Neural progenitor cell (in vitro differentiated cells): ENCODE results near the gene KDELR3. TPM values are rescaled to one million over a fixed set of nuclear protein-coding genes. Genes with fewer than 3 reads are reported as not detected.

Experiments used
- DNase-seq: peaks from one replicate; pipeline ENCODE4 v3.0.0-alpha.2; 2016; ENCODE audit warnings: low spot score
- H2AFZ ChIP-seq: fragments of 200-600 bp; sonication (generic); replicated peaks from 2 replicates; pipeline ENCODE4 v1.6.1; 2016; ENCODE audit warnings: antibody characterized with exemption
- H3F3A ChIP-seq: fragments of 200-600 bp; sonication (generic); 2 replicates; pipeline ENCODE4 v1.6.1; 2016; ENCODE audit warnings: antibody characterized with exemption, low read depth
- H3K27ac ChIP-seq: fragments of 200-600 bp; sonication (generic); 2 replicates; pipeline ENCODE4 v1.5.1; 2016; ENCODE audit warnings: mild to moderate bottlenecking
- H3K27me3 ChIP-seq: fragments of 200-600 bp; sonication (generic); 2 replicates; pipeline ENCODE4 v1.6.1; 2016; ENCODE audit warnings: mild to moderate bottlenecking, moderate library complexity
- H3K36me3 ChIP-seq: fragments of 200-600 bp; sonication (generic); 2 replicates; pipeline ENCODE4 v1.5.1; 2016
- H3K4me1 ChIP-seq: fragments of 200-600 bp; sonication (generic); 2 replicates; pipeline ENCODE4 v1.6.1; 2016; ENCODE audit warnings: mixed run types
- H3K4me2 ChIP-seq: fragments of 200-600 bp; sonication (generic); 2 replicates; pipeline ENCODE4 v1.6.1; 2016
- H3K4me3 ChIP-seq: fragments of 200-600 bp; sonication (generic); 2 replicates; pipeline ENCODE4 v1.5.1; 2016
- H3K79me2 ChIP-seq: fragments of 200-600 bp; sonication (generic); 2 replicates; pipeline ENCODE4 v1.6.1; 2016; ENCODE audit warnings: low read depth
- H3K9ac ChIP-seq: fragments of 200-600 bp; sonication (generic); 2 replicates; pipeline ENCODE4 v1.6.1; 2016
- H3K9me3 ChIP-seq: fragments of 200-600 bp; sonication (generic); 2 replicates; pipeline ENCODE4 v1.5.1; 2016; ENCODE audit warnings: low read depth
- H4K20me1 ChIP-seq: fragments of 200-600 bp; sonication (generic); 2 replicates; pipeline ENCODE4 v1.6.1; 2016; ENCODE audit warnings: low read depth
- H3K27ac Mint-ChIP-seq: 3 replicates; pipeline ENCODE4 v1.8.0; 2021; ENCODE audit warnings: mixed read lengths
- H3K27me3 Mint-ChIP-seq: 2 replicates; pipeline ENCODE4 v1.8.0; 2022; ENCODE audit warnings: low read depth, mild to moderate bottlenecking, inconsistent platforms, moderate library complexity, mixed read lengths; ENCODE audit not compliant: insufficient read depth
- H3K36me3 Mint-ChIP-seq: 3 replicates; pipeline ENCODE4 v1.8.0; 2021; ENCODE audit warnings: mixed read lengths
- H3K4me1 Mint-ChIP-seq: 3 replicates; pipeline ENCODE4 v1.8.0; 2021; ENCODE audit warnings: mixed read lengths
- H3K4me3 Mint-ChIP-seq: 3 replicates; pipeline ENCODE4 v1.8.0; 2021; ENCODE audit warnings: mild to moderate bottlenecking, moderate library complexity, mixed read lengths
- H3K9me3 Mint-ChIP-seq: 3 replicates; pipeline ENCODE4 v1.8.0; 2020; ENCODE audit warnings: mixed read lengths
- EZH2 ChIP-seq: fragments of 200-600 bp; sonication (generic); IDR thresholded peaks from 2 replicates; pipeline ENCODE4 v1.6.1; 2017; ENCODE audit warnings: antibody characterized with exemption, mild to moderate bottlenecking, moderate library complexity
- EZH2phosphoT487 ChIP-seq: fragments of 200-600 bp; sonication (generic); IDR thresholded peaks from 2 replicates; pipeline ENCODE4 v1.6.1; 2017; ENCODE audit warnings: antibody characterized with exemption
- total RNA-seq: library from RNA; depleted of rRNA; stranded (reverse); fragments of >200 nt; gene quantifications from 2 replicates; pipeline ENCODE4 v1.2.3, GENCODE V29; 2015; ENCODE audit warnings: low replicate concordance
- TF ChIP-seq, protein P1 (sequence below): fragments of 200-600 bp; sonication (generic); IDR thresholded peaks from 2 replicates; pipeline ENCODE4 v1.5.1; 2017; ENCODE audit warnings: antibody characterized with exemption, mild to moderate bottlenecking

Gene KDELR3
- total RNA-seq, 1 donor from 2014 or later: 3.4 TPM

DNA sequence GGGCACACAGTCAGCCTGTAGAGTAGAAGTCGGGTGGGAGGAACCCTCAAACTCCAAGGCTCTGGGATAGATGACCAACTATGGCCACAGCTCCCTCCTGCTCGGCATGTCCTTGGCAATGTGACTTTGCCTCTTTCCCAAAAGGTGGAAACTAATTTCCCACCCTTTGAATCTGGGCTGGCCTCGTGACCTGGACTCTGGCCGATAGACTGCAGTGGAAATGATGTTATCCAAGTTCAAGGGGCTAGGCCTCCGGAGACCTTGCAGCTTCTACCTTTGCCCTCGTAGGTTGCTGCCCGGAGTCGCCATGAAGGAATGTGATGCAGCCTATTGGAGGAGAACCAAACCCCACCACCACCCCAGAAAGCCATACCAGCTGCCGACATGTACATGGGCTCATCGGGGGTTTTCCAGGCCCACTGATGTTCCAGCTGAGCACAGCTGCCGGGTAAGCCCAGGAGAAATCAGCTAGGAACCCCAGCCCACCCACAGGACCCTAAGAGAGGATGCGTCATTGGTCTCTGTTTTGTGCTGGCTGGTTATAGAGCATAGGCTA lies 43.3 kb upstream of the KDELR3 start:
- Mint-ChIP-seq H3K36me3 (no peaks in the 10 kb centered on the region), H3K4me3 (no peak overlapping the region), H3K27ac (no peak overlapping the region), H3K9me3 (no peaks in the 10 kb centered on the region), H3K4me1 (peaks cover 9% of the 10 kb centered on the region), H3K27me3 (no peaks in the 10 kb centered on the region)
- Histone ChIP-seq H3K79me2 (no peaks in the 10 kb centered on the region), H3F3A (peaks cover 4% of the 10 kb centered on the region), H3K27ac (no peak overlapping the region), H2AFZ (no peak overlapping the region), H3K36me3 (no peaks in the 10 kb centered on the region), H3K9me3 (no peaks in the 10 kb centered on the region), H4K20me1 (no peaks in the 10 kb centered on the region), H3K4me3 (no peak overlapping the region), H3K27me3 (no peaks in the 10 kb centered on the region), H3K4me2 (no peak overlapping the region), H3K4me1 (peaks cover 15% of the 10 kb centered on the region), H3K9ac (no peak overlapping the region)
- TF ChIP-seq EZH2phosphoT487 (no peak), EZH2 (no peak)
- TF ChIP-seq, protein P1, sequence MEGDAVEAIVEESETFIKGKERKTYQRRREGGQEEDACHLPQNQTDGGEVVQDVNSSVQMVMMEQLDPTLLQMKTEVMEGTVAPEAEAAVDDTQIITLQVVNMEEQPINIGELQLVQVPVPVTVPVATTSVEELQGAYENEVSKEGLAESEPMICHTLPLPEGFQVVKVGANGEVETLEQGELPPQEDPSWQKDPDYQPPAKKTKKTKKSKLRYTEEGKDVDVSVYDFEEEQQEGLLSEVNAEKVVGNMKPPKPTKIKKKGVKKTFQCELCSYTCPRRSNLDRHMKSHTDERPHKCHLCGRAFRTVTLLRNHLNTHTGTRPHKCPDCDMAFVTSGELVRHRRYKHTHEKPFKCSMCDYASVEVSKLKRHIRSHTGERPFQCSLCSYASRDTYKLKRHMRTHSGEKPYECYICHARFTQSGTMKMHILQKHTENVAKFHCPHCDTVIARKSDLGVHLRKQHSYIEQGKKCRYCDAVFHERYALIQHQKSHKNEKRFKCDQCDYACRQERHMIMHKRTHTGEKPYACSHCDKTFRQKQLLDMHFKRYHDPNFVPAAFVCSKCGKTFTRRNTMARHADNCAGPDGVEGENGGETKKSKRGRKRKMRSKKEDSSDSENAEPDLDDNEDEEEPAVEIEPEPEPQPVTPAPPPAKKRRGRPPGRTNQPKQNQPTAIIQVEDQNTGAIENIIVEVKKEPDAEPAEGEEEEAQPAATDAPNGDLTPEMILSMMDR: no peak
- DNase-seq: no peak

DNA sequence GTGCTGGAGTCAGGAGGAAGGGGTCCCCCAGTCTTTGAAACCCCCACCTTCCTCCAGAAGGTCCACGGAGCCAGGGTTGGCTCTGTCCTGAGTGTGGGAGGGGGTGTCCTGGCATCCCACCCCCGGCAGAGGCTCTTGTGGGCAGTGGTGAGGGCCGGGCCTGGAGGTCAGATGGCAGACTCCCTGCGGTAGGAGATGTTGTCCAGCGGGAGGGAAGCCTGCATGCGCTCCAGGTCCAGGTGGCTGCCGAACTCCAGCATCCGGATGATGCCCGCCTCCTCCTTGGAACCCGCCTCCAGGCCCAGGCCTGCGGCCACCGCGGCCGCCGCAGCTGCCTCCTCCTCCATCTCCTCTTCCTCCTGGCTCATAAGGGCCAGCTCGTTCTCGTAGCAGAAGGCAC lies 41.3 kb upstream of the KDELR3 start:
- Histone ChIP-seq H3K9me3 (no peaks in the 10 kb centered on the region), H3K27me3 (no peaks in the 10 kb centered on the region), H3F3A (peaks cover 6% of the 10 kb centered on the region), H3K4me3 (no peak overlapping the region), H3K36me3 (no peaks in the 10 kb centered on the region), H3K4me1 (peaks cover 15% of the 10 kb centered on the region), H3K79me2 (no peaks in the 10 kb centered on the region), H2AFZ (no peak overlapping the region), H3K9ac (no peak overlapping the region), H4K20me1 (no peaks in the 10 kb centered on the region), H3K4me2 (no peak overlapping the region), H3K27ac (no peak overlapping the region)
- TF ChIP-seq, protein P1: no peak
- TF ChIP-seq EZH2: no peak
- TF ChIP-seq EZH2phosphoT487: no peak
- no peak for DNase-seq
- Mint-ChIP-seq H3K27me3 (peaks cover 2% of the 10 kb centered on the region), H3K27ac (no peak overlapping the region), H3K9me3 (no peaks in the 10 kb centered on the region), H3K4me1 (peaks cover 17% of the 10 kb centered on the region), H3K36me3 (no peaks in the 10 kb centered on the region), H3K4me3 (no peak overlapping the region)

DNA sequence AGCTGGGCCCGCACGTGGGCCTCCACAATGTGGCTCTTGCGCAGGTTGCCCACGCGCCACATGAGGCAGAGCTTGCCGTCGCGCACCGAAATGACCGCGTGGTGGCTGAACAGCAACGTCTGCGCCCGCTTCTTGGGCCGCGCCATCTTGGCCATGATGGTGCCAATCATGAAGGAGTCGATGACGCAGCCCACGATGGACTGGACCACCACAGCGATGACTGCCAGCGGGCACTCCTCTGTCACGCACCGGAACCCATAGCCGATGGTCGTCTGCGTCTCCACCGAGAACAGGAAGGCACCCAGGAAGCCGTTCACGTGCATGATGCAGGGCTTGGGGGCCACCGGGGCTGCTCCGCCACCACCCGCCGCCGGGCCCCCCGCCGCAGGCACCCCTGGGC lies 40.4 kb upstream of the KDELR3 start:
- Mint-ChIP-seq H3K36me3 (no peaks in the 10 kb centered on the region), H3K27me3 (peaks cover 4% of the 10 kb centered on the region), H3K9me3 (no peaks in the 10 kb centered on the region), H3K27ac (no peak overlapping the region), H3K4me1 (peaks cover 21% of the 10 kb centered on the region), H3K4me3 (no peak overlapping the region)
- Histone ChIP-seq H3K9me3 (no peaks in the 10 kb centered on the region), H3K4me2 (no peak overlapping the region), H3K27me3 (no peaks in the 10 kb centered on the region), H3K4me1 (peaks cover 15% of the 10 kb centered on the region), H3K79me2 (no peaks in the 10 kb centered on the region), H3K36me3 (no peaks in the 10 kb centered on the region), H3K27ac (no peak overlapping the region), H3F3A (peaks cover 13% of the 10 kb centered on the region), H3K9ac (no peak overlapping the region), H2AFZ (no peak overlapping the region), H4K20me1 (no peaks in the 10 kb centered on the region), H3K4me3 (no peak overlapping the region)
- TF ChIP-seq EZH2: no peak
- TF ChIP-seq, protein P1: no peak
- TF ChIP-seq EZH2phosphoT487: no peak
- no peak for DNase-seq
